HS-5 (cell line): ENCODE measurements around the gene EXOC6B.

Source experiments
- DNase-seq: peaks from one replicate; pipeline ENCODE4 v3.0.0-alpha.2; 2012; ENCODE audit warnings: low read depth

The EXOC6B gene

DNA sequence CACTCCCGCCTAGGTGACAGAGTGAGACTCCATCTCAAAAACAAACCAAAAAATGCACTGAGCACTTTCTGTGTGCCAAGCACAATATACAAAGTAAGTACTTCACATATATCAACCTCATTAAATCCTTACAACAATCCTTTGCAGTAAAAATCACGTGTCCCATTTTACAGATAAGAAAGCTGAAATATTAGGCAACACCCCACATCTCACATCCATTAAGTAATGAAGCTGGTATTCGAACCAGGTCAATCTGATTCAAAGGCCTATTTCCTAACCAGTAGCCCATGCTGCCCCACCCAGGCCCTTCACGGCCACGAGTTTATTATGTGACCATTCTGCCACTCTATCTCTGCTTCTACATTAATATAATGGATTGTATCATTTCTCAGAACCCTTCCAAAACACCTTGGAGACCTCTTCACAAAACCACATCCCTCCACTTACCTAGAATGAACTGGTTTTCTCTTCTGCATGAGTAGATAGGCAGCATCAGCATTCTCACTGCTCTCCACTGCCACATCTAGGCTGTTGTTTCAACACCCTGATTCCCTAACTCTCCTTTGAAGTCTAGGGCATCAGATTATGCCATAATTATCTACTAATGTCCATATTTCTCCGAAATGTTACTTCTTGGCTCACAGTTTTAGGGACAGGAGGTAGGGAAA lies 3.1 kb upstream of the EXOC6B start:
- no peak for DNase-seq

DNA sequence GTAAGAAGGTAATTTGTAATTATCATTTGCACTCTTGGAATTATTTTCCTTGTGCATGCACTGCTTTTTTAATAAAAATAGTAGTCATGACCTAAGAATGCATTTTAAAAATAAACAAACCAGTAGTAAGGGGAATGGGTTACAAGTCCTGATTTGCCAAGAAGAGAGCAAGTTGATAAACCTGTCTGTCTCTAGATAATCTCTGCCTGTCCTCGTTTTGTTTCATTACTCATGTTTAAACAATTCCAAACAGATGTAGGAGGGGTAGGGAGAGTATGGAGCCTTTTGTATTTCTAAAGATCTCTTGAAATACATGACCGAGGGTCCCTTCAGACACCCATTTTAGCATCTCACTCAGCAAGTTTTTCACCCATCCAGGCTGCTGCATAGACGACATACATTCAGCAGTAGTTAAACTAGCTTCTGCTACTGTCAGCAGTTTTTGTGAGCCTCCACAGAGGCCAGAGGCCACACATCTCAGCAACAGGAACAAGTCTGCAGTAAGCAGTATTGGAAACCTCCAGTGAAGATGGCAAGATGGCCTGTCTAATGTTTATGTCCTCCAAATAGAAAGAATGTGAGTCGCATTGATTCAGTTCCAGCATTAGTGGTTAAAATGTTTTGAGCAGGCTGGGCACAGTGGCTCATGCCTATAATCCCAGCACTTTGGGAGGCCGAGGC lies 2.3 kb upstream of the EXOC6B start:
- DNase-seq, result no peak

DNA sequence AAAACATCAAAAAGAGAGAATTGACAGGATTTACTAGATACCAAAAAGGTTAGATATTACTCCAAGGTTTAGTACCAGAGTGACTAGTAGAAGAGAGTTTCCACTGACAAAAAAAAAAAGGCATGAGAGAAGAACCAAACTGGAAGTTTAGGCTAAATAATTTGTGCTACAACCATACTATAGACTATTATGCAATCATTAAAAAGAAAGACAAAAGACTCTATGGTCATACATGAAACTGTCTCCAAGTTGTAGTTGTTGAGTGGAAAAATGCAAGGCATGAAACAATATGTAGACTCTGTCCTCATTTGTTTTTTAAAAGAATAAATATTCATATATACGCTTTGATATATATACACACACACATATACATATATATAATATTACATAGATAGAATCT lies 1.7 kb upstream of the EXOC6B start:
- DNase-seq, result no peak

DNA sequence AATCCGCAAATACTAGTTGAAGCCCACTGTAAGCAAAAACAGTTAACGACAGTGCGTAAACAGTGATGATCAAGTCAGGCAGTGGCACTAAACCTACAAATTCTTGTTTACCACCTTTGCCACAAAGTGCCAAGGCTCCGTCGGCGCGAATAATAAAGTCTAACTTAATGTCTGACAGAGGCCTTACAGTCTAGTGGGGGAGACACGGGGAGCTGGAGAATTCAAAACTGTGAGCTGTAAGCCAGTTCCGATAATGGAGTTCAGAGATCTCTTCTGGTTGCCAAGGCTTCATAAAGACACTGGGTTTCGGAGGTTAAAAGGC lies 284 bp upstream of the EXOC6B start:
- DNase-seq, result no peak

DNA sequence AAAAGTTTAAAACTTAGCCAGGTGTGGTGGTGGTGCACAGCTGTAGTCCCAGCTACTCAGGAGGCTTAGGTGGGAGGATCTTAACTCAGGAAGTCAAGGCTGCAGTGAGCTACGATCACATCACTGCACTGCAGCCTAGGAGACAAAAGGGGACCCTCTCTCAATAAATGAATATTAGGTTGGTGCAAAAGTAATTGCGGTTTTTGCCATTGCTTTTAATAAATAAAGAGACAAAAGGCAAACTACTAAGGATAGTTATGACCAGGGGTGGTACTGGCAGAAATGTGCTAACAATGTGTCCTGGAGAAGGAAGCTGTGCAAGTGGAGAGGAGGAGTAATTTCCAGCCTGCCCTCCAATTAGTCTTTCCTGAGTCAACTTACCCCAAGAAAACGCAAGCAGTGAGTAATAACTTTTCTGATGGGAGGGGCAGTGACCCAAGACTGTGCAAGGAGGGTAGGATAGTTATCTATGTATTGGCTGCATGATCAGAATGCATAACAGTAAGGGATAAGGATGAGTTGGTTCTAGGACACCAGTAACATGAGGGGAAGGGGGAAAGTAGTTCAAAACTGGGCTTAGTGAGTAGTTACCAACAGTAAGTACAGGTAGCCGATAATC lies 1.5 kb downstream of the EXOC6B start:
- peak; percentile 60 for DNase-seq

DNA sequence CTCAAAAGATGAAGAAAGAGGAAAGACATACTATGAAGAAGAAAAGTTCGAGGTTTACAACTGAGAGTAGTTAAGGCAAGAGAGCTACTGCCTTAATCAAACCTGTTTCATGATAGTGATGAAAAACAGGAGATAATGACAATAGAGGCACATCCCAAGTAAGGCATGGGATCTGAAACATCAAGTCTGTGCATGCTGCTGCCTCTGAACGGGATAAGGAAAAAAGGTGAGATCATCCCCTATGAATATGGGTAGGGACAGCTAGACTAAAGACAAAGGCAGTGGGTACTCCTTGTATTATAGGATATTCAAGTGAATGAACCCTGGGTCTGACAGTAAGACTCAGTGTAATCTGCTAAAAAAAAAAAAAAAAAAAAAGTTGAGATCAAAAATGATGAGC lies 3.0 kb downstream of the EXOC6B start:
- no peak for DNase-seq

DNA sequence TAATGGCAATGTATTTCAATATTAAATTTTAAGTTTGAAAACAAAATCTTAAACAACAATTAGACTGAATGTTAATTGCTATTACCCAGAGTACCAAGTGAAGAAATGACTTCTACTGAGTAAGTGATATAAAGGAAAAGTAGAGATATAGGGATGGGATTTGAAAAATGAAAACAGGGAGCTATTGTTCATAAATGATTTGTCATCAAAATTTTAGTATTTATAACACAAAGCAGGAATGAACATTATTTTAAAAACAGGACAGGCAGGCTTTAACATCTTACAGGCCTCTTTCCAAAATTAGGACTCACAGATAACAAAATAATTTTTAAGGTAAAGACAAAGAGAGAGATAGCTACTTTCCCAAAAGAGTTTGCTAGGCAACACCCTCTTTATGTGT lies 3.9 kb downstream of the EXOC6B start:
- DNase-seq, result no peak

DNA sequence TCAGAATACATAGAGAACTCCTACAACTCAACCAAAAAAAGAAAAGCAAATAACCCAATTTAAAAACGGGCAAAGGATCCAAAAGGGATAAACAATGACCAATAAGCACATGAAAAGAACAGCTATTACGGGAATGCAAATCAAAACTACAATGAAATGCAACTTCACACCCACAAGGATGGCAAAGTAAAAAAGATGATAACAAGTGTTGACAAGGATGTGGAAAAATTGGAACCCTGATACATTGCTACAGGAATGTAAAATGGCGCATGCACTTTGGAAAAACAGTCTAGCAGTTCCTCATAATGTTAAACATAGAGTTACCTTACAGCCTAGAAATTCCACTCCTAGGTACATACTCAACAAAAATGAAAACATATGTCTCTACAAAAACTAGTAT lies 4.7 kb downstream of the EXOC6B start:
- DNase-seq, result no peak

DNA sequence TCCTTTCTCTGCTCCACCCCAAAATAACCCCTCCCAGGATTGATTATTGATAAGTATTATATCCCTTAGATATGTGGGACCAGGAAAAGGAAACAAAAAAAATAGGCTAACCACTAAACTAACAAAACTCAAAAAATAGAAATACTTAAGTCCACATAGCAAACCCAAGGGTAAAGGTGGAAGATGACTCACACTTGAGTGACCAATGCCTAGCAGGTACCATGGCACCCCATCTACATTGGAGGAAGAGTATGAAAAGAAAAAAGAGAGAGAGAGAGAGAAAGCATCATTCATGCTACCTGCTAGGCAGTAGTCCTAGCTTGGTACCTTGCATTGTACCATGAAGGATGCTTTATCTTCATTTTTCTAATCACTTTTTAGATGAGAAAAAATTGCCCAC lies 6.3 kb downstream of the EXOC6B start:
- DNase-seq, result no peak

DNA sequence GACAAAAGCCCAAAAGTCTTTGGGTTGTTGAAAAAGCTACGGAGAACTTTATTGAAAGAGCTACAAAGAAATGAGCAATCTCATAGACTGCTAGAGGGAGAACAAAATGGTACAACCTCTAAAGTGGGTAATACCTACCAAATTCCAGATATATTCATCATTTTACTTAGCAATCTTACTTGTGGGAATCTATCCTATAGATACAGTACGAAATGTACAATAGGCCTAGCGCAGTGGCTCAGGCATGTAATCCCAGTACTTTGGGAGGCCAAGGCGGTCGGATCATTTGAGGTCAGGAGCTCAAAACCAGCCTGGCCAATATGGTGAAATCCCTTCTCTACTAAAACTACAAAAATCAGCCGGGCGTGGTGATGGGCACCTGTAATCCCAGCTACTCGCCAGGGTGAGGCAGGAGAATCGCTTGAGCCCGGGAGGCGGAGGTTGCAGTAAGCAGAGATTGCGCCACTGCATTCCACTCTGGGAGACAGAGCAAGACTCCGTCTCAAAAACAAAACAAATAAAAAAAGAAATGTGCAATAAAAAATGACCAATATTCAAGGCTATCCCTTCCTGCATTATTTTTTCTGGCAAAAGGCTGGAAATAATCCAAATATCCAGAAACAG lies 10.1 kb downstream of the EXOC6B start:
- no peak for DNase-seq

DNA sequence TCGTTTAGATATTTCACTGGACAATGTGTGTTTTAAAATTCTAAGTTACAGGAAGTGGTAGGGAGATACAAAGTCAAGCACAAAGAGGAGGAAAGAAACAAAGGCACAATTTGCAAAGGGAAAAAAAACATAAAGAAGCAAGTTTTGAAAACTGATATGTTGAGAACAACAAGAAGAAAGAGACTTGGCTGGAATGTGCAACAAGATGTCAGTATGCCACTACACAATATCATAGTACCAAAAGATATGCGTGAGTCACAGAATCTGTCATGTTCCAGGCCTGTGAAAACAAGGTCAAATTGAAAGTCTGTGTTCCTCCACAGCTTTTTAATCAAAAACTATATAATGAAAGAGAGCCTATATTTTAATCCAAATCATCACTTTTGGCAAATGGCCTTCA lies 12.0 kb downstream of the EXOC6B start:
- DNase-seq, result no peak

DNA sequence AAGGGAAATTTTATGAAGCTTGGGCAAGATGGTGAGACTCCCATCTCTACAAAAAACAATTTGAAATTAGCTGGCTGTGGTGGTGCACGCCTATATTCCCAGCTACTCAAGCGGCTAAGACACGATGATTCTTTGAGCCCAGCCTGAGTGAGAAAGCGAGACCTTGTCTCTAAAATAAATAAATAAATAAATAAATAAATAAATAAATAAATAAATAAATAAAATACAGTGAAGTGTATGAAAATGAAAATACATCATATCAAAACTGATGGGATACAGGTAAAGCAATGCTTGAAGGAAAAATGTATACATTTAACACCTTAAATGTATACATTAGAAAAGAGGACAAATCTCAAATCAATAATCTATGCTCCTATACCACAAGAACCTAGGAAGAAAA lies 15.7 kb downstream of the EXOC6B start:
- DNase-seq, result no peak

DNA sequence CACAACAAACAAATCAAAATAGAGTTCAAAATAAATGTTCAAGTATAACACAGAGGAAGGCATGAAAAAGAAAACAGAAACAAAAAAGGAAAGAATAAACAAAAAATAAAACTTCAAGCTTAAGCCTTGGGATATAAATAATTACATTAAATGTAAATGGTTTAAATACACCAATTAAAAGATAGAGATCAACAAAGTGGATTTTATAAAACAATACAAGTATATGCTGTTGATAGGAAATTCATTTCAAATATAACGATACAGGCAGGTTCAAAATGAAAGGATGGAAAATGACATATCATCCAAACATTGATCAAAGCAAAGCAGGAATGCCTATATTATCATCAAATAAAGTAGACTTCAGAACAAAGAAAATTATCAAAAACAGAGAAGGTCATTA lies 16.7 kb downstream of the EXOC6B start:
- no peak for DNase-seq

DNA sequence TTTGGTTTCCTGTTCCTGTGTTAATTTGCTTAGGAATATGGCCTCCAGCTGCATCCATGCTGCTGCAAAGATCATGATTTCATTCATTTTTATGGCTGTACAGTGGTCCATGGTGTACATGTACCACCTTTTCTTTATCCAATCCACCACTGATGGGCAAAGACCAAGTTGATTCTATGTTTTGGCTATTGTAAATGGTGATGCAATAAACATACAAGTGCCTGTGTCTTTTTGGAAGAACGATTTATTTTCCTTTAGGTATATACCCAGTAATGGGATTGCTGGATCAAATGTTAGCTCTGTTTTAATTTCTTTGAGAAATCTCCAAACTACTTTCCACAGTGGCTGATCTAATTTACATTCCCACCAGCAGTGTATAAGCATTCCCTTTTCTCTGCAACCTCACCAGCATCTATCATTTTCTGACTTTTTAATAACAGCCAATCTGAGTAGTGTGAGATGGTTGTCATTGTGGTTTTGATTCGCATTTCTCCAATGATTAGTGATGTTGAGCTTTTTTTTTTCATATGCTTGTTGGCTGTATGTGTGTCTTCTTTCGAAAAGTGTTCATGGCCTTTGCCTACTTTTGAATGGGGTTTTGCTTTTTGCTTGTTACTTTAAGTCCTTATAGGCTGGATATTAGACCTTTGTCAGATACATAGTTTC lies 19.4 kb downstream of the EXOC6B start:
- DNase-seq, result no peak

DNA sequence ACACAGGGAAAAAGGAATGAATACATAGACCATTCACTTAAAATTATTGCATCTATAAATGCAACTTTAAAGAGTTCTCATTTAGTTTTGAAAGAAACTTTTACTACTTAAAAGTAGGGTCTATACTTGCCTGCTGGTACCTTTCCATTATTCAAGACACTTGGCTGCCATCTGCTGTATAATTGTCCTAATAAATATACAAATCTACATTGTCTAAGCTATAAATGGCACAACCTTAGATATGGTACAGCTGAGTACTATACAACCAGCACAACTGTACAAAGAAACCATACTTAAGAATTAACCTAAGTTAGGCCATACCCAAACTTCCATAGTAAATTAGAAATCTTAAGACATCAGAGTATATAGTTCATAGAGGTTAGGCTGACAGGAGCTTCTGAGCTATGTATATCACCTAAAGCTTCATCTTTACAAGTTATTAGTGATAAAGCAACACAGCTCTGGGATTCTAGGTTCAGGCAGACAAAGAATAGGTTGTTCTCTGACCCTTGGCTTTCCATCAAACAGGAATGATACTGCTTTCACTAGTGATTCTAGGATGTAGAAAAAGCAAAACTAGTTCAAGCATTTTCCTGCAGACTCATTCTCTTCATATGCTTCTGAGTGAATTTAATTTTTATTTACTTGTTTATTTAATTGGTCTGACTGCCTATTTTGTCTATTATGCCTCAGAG lies 22.1 kb downstream of the EXOC6B start:
- no peak for DNase-seq

DNA sequence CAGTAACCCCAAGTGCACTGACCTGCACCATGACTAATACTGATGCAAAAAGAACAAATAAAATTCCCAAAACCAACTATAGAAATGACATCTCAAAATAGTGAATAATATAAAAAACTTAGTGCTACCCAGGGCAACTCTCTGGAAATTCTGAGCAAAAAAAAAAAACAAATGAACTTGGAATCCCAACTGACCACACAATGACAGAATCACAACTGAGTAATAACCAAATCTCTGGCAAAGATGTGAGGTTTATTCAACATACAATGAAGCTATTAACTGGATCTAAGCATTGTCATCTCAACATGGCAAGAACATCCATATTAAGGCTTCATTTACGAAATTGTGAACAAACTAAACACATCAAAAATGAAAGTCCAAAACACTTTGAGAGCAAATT lies 22.7 kb downstream of the EXOC6B start:
- DNase-seq, result no peak

DNA sequence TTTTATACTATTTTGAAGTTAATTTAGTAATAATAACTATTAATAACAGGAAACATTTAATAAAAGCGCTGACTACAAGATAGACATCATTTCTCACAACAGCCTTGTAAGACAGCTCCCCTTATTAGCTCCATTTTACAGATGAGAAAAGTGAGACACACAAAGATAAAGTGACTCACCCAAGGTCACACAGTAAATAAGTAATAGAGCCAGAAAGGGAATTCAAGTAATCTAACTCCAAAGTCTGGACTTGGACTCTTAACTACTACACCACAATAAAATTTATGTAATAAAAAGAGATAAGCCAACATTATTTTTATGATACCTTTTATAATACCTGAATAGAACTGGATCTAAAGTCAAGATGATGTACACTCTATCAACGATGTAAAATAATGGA lies 25.3 kb downstream of the EXOC6B start:
- no peak for DNase-seq

DNA sequence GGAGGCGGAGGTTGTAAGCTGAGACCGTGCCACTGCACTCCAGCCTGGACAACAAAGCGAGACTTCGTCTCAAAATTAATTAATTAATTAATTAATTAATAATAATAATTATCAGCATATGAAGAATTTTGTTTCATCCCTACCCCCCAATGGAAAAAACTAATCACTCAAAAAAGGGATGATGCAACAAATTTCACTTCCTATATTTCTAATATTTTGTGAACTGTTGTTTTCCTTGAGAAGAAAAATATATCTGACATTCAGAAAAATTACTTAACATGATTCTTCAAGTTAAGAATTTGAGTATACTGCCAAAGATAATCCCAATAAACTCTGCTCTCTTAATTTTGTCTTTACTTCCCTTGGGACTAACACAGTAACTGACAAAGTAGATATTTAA lies 28.1 kb downstream of the EXOC6B start:
- DNase-seq, result no peak

DNA sequence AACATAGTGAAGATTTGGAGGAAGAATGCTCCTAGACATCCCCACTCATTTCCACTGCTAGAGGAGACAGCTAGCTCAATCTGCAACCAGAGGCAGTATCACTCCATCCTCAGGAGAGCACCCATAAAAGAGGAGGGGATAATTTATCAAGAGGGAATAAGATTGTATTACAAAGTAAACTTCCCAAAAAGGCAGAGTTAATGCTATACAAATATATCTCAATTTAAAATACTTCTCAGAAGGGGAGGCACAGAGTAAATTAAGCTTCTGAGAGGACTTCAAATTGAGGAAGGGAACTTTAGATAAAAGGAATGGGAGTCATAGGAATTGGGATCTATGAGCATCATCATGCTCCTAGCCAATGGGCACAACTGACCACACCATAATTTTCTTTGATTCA lies 29.1 kb downstream of the EXOC6B start:
- no peak for DNase-seq

DNA sequence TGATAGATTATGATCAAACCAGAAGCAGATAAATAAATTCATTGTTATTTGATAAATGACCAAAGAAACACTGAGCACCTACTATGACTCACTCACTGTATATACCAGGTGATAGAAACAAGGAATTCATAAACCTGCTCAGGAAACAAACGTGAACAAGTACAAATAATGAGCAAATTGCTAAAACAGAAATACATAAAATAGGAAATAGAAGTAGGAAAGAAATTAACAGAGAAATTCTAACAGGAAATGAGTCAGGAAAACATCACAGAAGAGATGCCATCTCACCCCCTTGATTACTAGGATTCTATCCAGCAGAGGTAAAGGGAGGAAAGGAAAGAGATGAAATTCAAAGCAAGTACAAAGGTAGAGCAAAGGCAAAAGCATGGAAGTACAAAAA lies 31.3 kb downstream of the EXOC6B start:
- no peak for DNase-seq

DNA sequence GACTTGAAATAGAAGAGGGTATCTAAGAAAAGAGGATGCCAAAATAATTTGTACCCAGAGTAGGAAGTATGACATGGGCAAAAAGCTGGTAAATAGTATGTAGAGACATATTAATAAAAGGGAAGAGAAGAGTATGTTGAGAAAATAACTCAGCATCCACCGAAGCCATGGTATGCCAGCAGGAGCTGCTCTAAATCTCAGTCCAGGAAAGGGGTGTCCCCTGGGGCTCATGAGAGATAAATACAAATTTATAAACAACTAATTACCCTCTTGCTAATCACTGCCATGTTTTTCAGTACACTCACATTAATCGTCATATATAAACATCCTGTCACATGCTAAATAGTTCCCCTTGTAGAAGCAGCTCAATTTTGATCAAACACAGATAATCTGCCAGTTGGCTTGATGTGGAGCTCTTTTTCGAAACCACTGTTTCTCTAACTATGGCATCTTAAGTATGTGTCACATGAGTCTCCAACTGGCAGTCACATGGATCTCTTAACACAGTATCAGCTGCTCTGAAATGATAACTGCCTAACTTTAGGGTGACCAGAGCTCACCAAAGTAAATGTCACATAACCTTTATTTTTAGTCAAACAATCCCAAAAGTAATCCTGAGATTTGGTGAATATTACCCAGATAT lies 31.9 kb downstream of the EXOC6B start:
- DNase-seq, result no peak

DNA sequence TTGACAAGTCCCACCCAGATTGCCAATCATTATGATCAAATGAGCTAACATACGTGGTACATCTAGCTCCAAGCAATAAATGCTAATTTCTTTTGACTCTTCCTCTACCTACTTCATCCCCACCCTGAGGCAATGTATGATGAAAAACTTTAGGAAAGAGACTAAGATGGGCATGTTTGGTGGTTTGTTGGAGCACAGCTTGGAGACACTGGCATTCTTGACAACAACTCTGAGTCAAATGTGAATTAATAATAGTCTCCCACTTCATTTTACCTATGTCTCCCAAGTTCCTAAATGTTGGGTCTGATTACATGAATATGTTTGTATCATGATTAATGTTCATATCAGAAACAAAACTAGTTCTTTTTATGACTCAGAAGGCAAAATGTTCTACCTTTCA lies 36.6 kb downstream of the EXOC6B start:
- DNase-seq, result no peak
